GM23248 (cell line): ENCODE measurements around the gene DPYSL5. TPM values are rescaled to one million over a fixed set of nuclear protein-coding genes. Genes with fewer than 3 reads are reported as not detected.

ENCODE experiments used
- DNase-seq: peaks from one replicate; pipeline ENCODE4 v3.0.0-alpha.2; 2015
- H2AFZ ChIP-seq: fragments of 200-600 bp; sonication (generic); 2 replicates; pipeline ENCODE4 v1.6.1; 2016; ENCODE audit warnings: antibody characterized with exemption
- H3F3A ChIP-seq: fragments of 200-600 bp; sonication (generic); 2 replicates; pipeline ENCODE4 v1.6.1; 2016; ENCODE audit warnings: mild to moderate bottlenecking, antibody characterized with exemption, mixed run types; ENCODE audit not compliant: insufficient read depth
- H3K27ac ChIP-seq: fragments of 200-600 bp; sonication (generic); 2 replicates; pipeline ENCODE4 v1.5.1; 2016; ENCODE audit warnings: mild to moderate bottlenecking
- H3K27me3 ChIP-seq: fragments of 200-600 bp; sonication (generic); replicated peaks from 2 replicates; pipeline ENCODE4 v1.6.1; 2016; ENCODE audit warnings: mild to moderate bottlenecking; ENCODE audit not compliant: insufficient read depth
- H3K36me3 ChIP-seq: fragments of 200-600 bp; sonication (generic); 2 replicates; pipeline ENCODE4 v1.6.1; 2016; ENCODE audit warnings: low read depth, mild to moderate bottlenecking
- H3K4me1 ChIP-seq: fragments of 200-600 bp; sonication (generic); 2 replicates; pipeline ENCODE4 v1.6.1; 2016; ENCODE audit warnings: mild to moderate bottlenecking; ENCODE audit not compliant: insufficient read depth
- H3K4me2 ChIP-seq: fragments of 200-600 bp; sonication (generic); one replicate; pipeline ENCODE4 v1.6.1; 2016; ENCODE audit warnings: mild to moderate bottlenecking; ENCODE audit not compliant: unreplicated experiment
- H3K4me3 ChIP-seq: fragments of 200-600 bp; sonication (generic); 2 replicates; pipeline ENCODE4 v1.5.1; 2016; ENCODE audit warnings: mild to moderate bottlenecking
- H3K79me2 ChIP-seq: fragments of 200-600 bp; sonication (generic); 2 replicates; pipeline ENCODE4 v1.6.1; 2016; ENCODE audit warnings: mild to moderate bottlenecking; ENCODE audit not compliant: insufficient read depth
- H3K9ac ChIP-seq: fragments of 200-600 bp; sonication (generic); 2 replicates; pipeline ENCODE4 v1.6.1; 2016; ENCODE audit warnings: mild to moderate bottlenecking
- H3K9me2 ChIP-seq: fragments of 200-600 bp; sonication (generic); 2 replicates; pipeline ENCODE4 v1.6.1; 2016; ENCODE audit warnings: mixed run types, mild to moderate bottlenecking, moderate library complexity; ENCODE audit not compliant: insufficient read depth
- H3K9me3 ChIP-seq: fragments of 200-600 bp; sonication (generic); one replicate; pipeline ENCODE4 v1.6.1; 2017; ENCODE audit warnings: low read depth
- H4K20me1 ChIP-seq: fragments of 200-600 bp; sonication (generic); 2 replicates; pipeline ENCODE4 v1.6.0; 2016; ENCODE audit not compliant: insufficient read depth
- EZH2 ChIP-seq: fragments of 200-600 bp; sonication (generic); IDR thresholded peaks from 2 replicates; pipeline ENCODE4 v1.6.1; 2018; ENCODE audit warnings: antibody characterized with exemption, mild to moderate bottlenecking; ENCODE audit not compliant: insufficient read depth, poor library complexity, severe bottlenecking
- EZH2phosphoT487 ChIP-seq: fragments of 200-600 bp; sonication (generic); IDR thresholded peaks from 2 replicates; pipeline ENCODE4 v1.6.1; 2018; ENCODE audit warnings: antibody characterized with exemption, moderate library complexity, mild to moderate bottlenecking, low read depth; ENCODE audit not compliant: insufficient read depth
- WGBS, 2 experiments: methylation state at CpG; one replicate each; pipeline ENCODE4 v1.1.6; 2015 to 2017; ENCODE audit warnings: low lambda C conversion rate in 2 of 2, low coverage in 1 of 2; ENCODE audit errors: missing lambda C conversion rate in 2 of 2; 5-methylcytosine and 5-hydroxymethylcytosine counted together
- in situ Hi-C: fragments of 300-500 bp; cut with MboI; formaldehyde crosslinking; loops from 2 replicates; pipeline ENCODE4 v1.15.0; 2020
- polyA plus RNA-seq: library from polyadenylated mRNA; unstranded; fragments of >200 nt; fragmentation: Nextera tagmentation; extraction: Ambion mirVana; gene quantifications from 2 replicates; pipeline ENCODE4 v1.2.1, GENCODE V29; 2016
- total RNA-seq: library from RNA; depleted of rRNA; stranded (reverse); fragments of >200 nt; shearing (Covaris generic); gene quantifications from 2 replicates; pipeline ENCODE4 v1.2.3, GENCODE V29; 2014

DPYSL5 gene
- total and polyA plus RNA-seq, 2 experiments from 2014 or later = not detected

GRCh38 chr2:26883956-26884355, 36.0 kb downstream of the DPYSL5 start:
- peaks cover 78% of the 10 kb centered on the region for H3K27me3 ChIP-seq
- H4K20me1 ChIP-seq = no peaks in the 10 kb centered on the region
- H3K4me2 ChIP-seq = no peak overlapping the region
- H2AFZ ChIP-seq = no peak overlapping the region
- H3F3A ChIP-seq = no peaks in the 10 kb centered on the region
- in situ Hi-C loops = no loop called here
- no peak for DNase-seq
- H3K36me3 ChIP-seq = no peaks in the 10 kb centered on the region
- no peak overlapping the region for H3K27ac ChIP-seq
- H3K9ac ChIP-seq = no peak overlapping the region
- H3K79me2 ChIP-seq = no peaks in the 10 kb centered on the region
- no peaks in the 10 kb centered on the region for H3K9me2 ChIP-seq
- TF ChIP-seq EZH2 = no peak
- no peak for TF ChIP-seq EZH2phosphoT487
- no peak overlapping the region for H3K4me3 ChIP-seq
- H3K9me3 ChIP-seq = no peaks in the 10 kb centered on the region
- no peaks in the 10 kb centered on the region for H3K4me1 ChIP-seq
- 44 to 45% methylated on average over 8 of the region's 8 CpGs for WGBS, 2 experiments

- H3K9ac ChIP-seq = no peak overlapping the region
- DNase-seq = no peak
- no peak overlapping the region for H3K4me2 ChIP-seq
- no peaks in the 10 kb centered on the region for H4K20me1 ChIP-seq
- no peaks in the 10 kb centered on the region for H3F3A ChIP-seq
- WGBS, 2 experiments = 46 to 58% methylated on average over 3 of the region's 3 CpGs
- no peak for TF ChIP-seq EZH2
- TF ChIP-seq EZH2phosphoT487 = no peak
- no peaks in the 10 kb centered on the region for H3K36me3 ChIP-seq
- H3K27ac ChIP-seq = no peak overlapping the region
- no peaks in the 10 kb centered on the region for H3K9me3 ChIP-seq
- no peak overlapping the region for H3K4me3 ChIP-seq
- H3K79me2 ChIP-seq = no peaks in the 10 kb centered on the region
- H2AFZ ChIP-seq = no peak overlapping the region
- no peaks in the 10 kb centered on the region for H3K4me1 ChIP-seq
- in situ Hi-C loops = no loop called here
- H3K9me2 ChIP-seq = no peaks in the 10 kb centered on the region
- peaks cover 82% of the 10 kb centered on the region for H3K27me3 ChIP-seq
Measured at GRCh38 chr2:26884486-26884885, 36.6 kb downstream of the DPYSL5 start.

- peaks cover 81% of the 10 kb centered on the region for H3K27me3 ChIP-seq
- no peaks in the 10 kb centered on the region for H4K20me1 ChIP-seq
- no peak overlapping the region for H3K4me3 ChIP-seq
- no peaks in the 10 kb centered on the region for H3K79me2 ChIP-seq
- in situ Hi-C loops = no loop called here
- H3F3A ChIP-seq = no peaks in the 10 kb centered on the region
- DNase-seq = no peak
- no peak overlapping the region for H3K9ac ChIP-seq
- H3K36me3 ChIP-seq = no peaks in the 10 kb centered on the region
- H3K4me2 ChIP-seq = no peak overlapping the region
- TF ChIP-seq EZH2 = no peak
- no peak for TF ChIP-seq EZH2phosphoT487
- H3K9me3 ChIP-seq = no peaks in the 10 kb centered on the region
- H3K9me2 ChIP-seq = no peaks in the 10 kb centered on the region
- H3K27ac ChIP-seq = no peak overlapping the region
- H2AFZ ChIP-seq = no peak overlapping the region
- 61 to 63% methylated on average over 5 of the region's 5 CpGs for WGBS, 2 experiments
- no peaks in the 10 kb centered on the region for H3K4me1 ChIP-seq
Measured at GRCh38 chr2:26885651-26886329, 37.9 kb downstream of the DPYSL5 start.

GRCh38 chr2:26886736-26887135, 38.8 kb downstream of the DPYSL5 start:
- DNase-seq = no peak
- Histone ChIP-seq H3K27me3 (peaks cover 84% of the 10 kb centered on the region), H3K4me2 (no peak overlapping the region), H3K9me2 (no peaks in the 10 kb centered on the region), H2AFZ (no peak overlapping the region), H4K20me1 (no peaks in the 10 kb centered on the region), H3K36me3 (no peaks in the 10 kb centered on the region), H3K9me3 (no peaks in the 10 kb centered on the region), H3K27ac (no peak overlapping the region), H3K79me2 (no peaks in the 10 kb centered on the region), H3K9ac (no peak overlapping the region), H3K4me3 (no peak overlapping the region), H3F3A (no peaks in the 10 kb centered on the region), H3K4me1 (no peaks in the 10 kb centered on the region)
- WGBS, 2 experiments = 48 to 65% methylated on average over 2 of the region's 2 CpGs
- TF ChIP-seq EZH2phosphoT487 (no peak), EZH2 (no peak)
- in situ Hi-C loops = no loop called here
